A673 (cell line): ENCODE results near the gene PDCD4.

Source experiments
- CTCF ChIP-seq: fragments of 300-800, 200-600 bp; sonication (generic); conservative IDR thresholded peaks from 2 replicates; pipeline ENCODE4 v1.5.1; 2017; ENCODE audit warnings: low read depth, mild to moderate bottlenecking, antibody characterized with exemption, low read length, moderate library complexity, mixed read lengths
- EZH2 ChIP-seq: fragments of 200-600 bp; sonication (generic); IDR thresholded peaks from 2 replicates; pipeline ENCODE4 v1.6.1; 2017; ENCODE audit warnings: borderline replicate concordance, low read depth, mild to moderate bottlenecking, mixed read lengths, antibody characterized with exemption, low read length; ENCODE audit not compliant: poor library complexity, severe bottlenecking

- no peak for TF ChIP-seq EZH2
- no peak for TF ChIP-seq CTCF
Observed at GRCh38 chr10:110861930-110862649, 9.6 kb upstream of the PDCD4 start.
